ENCODE results near the gene CCDC86. TPM values are rescaled to one million over a fixed set of nuclear protein-coding genes. Genes with fewer than 3 reads are reported as not detected.

Gene CCDC86
- total and polyA plus RNA-seq, 2 experiments from 2014 or later, result 16.5 to 30.9 TPM

GRCh38 chr11:60810569-60810968 is 31.3 kb upstream of the CCDC86 start:
- Histone ChIP-seq H3K27me3 (no peaks in the 10 kb centered on the region), H3K4me1 (ENCODE audit: low read depth) (no peaks in the 10 kb centered on the region), H3K4me3 (no peak overlapping the region), H3K27ac (no peak overlapping the region), H3K9me3 (ENCODE audit: low read depth) (no peaks in the 10 kb centered on the region), H3K36me3 (no peaks in the 10 kb centered on the region)
- no peak for DNase-seq (ENCODE audit: low read depth in 1 of 2, low spot score in 1 of 2)
- no peak for TF ChIP-seq CTCF (IDR thresholded peaks at IDR 0.05; ENCODE audit: low read depth, low read length)

- no peaks in the 10 kb centered on the region for H3K36me3 ChIP-seq
Measured at GRCh38 chr11:60813324-60813723, 28.6 kb upstream of the CCDC86 start.

GRCh38 chr11:60814112-60814511 is 27.8 kb upstream of the CCDC86 start:
- DNase-seq (ENCODE audit: low read depth in 1 of 2, low spot score in 1 of 2), result no peak
- no peak for TF ChIP-seq CTCF (IDR thresholded peaks at IDR 0.05; ENCODE audit: low read depth, low read length)
- Histone ChIP-seq H3K27ac (no peak overlapping the region), H3K27me3 (no peaks in the 10 kb centered on the region), H3K36me3 (no peaks in the 10 kb centered on the region), H3K4me3 (no peak overlapping the region), H3K4me1 (ENCODE audit: low read depth) (no peaks in the 10 kb centered on the region), H3K9me3 (ENCODE audit: low read depth) (no peaks in the 10 kb centered on the region)

More at GRCh38 chr11:60813324-60813723, 28.6 kb upstream of the CCDC86 start:
- Histone ChIP-seq H3K27ac (no peak overlapping the region), H3K4me3 (no peak overlapping the region), H3K4me1 (ENCODE audit: low read depth) (no peaks in the 10 kb centered on the region), H3K9me3 (ENCODE audit: low read depth) (no peaks in the 10 kb centered on the region), H3K27me3 (no peaks in the 10 kb centered on the region)
- no peak for TF ChIP-seq CTCF (IDR thresholded peaks at IDR 0.05; ENCODE audit: low read depth, low read length)
- DNase-seq (ENCODE audit: low read depth in 1 of 2, low spot score in 1 of 2), result no peak

- no peaks in the 10 kb centered on the region for H3K27me3 ChIP-seq
- no peaks in the 10 kb centered on the region for H3K4me1 ChIP-seq (ENCODE audit: low read depth)
- H3K4me3 ChIP-seq, result no peak overlapping the region
- no peak for DNase-seq (ENCODE audit: low read depth in 1 of 2, low spot score in 1 of 2)
- H3K9me3 ChIP-seq (ENCODE audit: low read depth), result no peaks in the 10 kb centered on the region
- TF ChIP-seq CTCF (IDR thresholded peaks at IDR 0.05; ENCODE audit: low read depth, low read length), result no peak
- H3K27ac ChIP-seq, result no peak overlapping the region
- H3K36me3 ChIP-seq, result no peaks in the 10 kb centered on the region
Measured at GRCh38 chr11:60816590-60817157, 25.2 kb upstream of the CCDC86 start.

- no peak for DNase-seq (ENCODE audit: low read depth in 1 of 2, low spot score in 1 of 2)
- Histone ChIP-seq H3K36me3 (no peaks in the 10 kb centered on the region), H3K4me3 (no peak overlapping the region), H3K27ac (no peak overlapping the region), H3K27me3 (no peaks in the 10 kb centered on the region), H3K4me1 (ENCODE audit: low read depth) (no peaks in the 10 kb centered on the region), H3K9me3 (ENCODE audit: low read depth) (no peaks in the 10 kb centered on the region)
- no peak for TF ChIP-seq CTCF (IDR thresholded peaks at IDR 0.05; ENCODE audit: low read depth, low read length)
Measured at GRCh38 chr11:60818057-60818456, 23.9 kb upstream of the CCDC86 start.
